ENCODE results near the gene WWP2.

GRCh38 chr16:69867784-69868560, 105.8 kb downstream of the WWP2 start:
- TF ChIP-seq, protein P1, sequence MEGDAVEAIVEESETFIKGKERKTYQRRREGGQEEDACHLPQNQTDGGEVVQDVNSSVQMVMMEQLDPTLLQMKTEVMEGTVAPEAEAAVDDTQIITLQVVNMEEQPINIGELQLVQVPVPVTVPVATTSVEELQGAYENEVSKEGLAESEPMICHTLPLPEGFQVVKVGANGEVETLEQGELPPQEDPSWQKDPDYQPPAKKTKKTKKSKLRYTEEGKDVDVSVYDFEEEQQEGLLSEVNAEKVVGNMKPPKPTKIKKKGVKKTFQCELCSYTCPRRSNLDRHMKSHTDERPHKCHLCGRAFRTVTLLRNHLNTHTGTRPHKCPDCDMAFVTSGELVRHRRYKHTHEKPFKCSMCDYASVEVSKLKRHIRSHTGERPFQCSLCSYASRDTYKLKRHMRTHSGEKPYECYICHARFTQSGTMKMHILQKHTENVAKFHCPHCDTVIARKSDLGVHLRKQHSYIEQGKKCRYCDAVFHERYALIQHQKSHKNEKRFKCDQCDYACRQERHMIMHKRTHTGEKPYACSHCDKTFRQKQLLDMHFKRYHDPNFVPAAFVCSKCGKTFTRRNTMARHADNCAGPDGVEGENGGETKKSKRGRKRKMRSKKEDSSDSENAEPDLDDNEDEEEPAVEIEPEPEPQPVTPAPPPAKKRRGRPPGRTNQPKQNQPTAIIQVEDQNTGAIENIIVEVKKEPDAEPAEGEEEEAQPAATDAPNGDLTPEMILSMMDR (IDR thresholded peaks at IDR 0.05) = no peak
- TF ChIP-seq POLR2A (IDR thresholded peaks at IDR 0.05) = no peak
